Neural cell (in vitro differentiated cells): ENCODE measurements around the gene PRPH. TPM values are rescaled to one million over a fixed set of nuclear protein-coding genes. Genes with fewer than 3 reads are reported as not detected.

Experiments
- H2AFZ ChIP-seq: fragments of 200-600, 300-800 bp; sonication (generic), shearing (Covaris generic); 2 replicates; pipeline ENCODE4 v1.6.0; 2014; ENCODE audit warnings: low read depth, mild to moderate bottlenecking, antibody characterized with exemption, low read length, moderate library complexity
- H3F3A ChIP-seq: fragments of 200-600 bp; shearing (Covaris generic); 2 replicates; pipeline ENCODE4 v1.6.1; 2016; ENCODE audit warnings: mild to moderate bottlenecking, moderate library complexity, mixed read lengths, antibody characterized with exemption, low read length; ENCODE audit not compliant: insufficient read depth, poor library complexity, severe bottlenecking
- H3K27ac ChIP-seq: fragments of 200-600, 300-800 bp; sonication (generic), shearing (Covaris generic); 2 replicates; pipeline ENCODE4 v1.5.1; 2014; ENCODE audit warnings: mild to moderate bottlenecking, low read length, moderate library complexity
- H3K27me3 ChIP-seq: fragments of 300-800, 200-600 bp; sonication (generic), shearing (Covaris generic); 2 replicates; pipeline ENCODE4 v1.6.0; 2014; ENCODE audit warnings: mild to moderate bottlenecking, low read depth, low read length, moderate library complexity; ENCODE audit not compliant: insufficient read depth
- H3K36me3 ChIP-seq: fragments of 300-800, 200-600 bp; sonication (generic), shearing (Covaris generic); 2 replicates; pipeline ENCODE4 v1.5.1; 2014; ENCODE audit warnings: mild to moderate bottlenecking, antibody characterized with exemption, low read length, moderate library complexity; ENCODE audit not compliant: insufficient read depth
- H3K4me2 ChIP-seq: fragments of 300-800, 200-600 bp; sonication (generic), shearing (Covaris generic); 2 replicates; pipeline ENCODE4 v1.6.0; 2014; ENCODE audit warnings: mild to moderate bottlenecking, low read length
- H3K4me3 ChIP-seq: fragments of 300-800, 200-600 bp; sonication (generic), shearing (Covaris generic); 2 replicates; pipeline ENCODE4 v1.5.1; 2014; ENCODE audit warnings: mild to moderate bottlenecking, low read length, moderate library complexity
- H3K79me2 ChIP-seq: fragments of 200-600 bp; shearing (Covaris generic); replicated peaks from 2 replicates; pipeline ENCODE4 v1.6.0; 2014; ENCODE audit warnings: mild to moderate bottlenecking, low read length, moderate library complexity; ENCODE audit not compliant: insufficient read depth
- H3K9ac ChIP-seq: fragments of 300-800, 200-600 bp; sonication (generic), shearing (Covaris generic); 2 replicates; pipeline ENCODE4 v1.6.1; 2016; ENCODE audit warnings: mild to moderate bottlenecking, low read length, mixed read lengths
- H3K9me2 ChIP-seq: fragments of 200-600 bp; shearing (Covaris generic); 2 replicates; pipeline ENCODE4 v1.6.1; 2016; ENCODE audit warnings: mild to moderate bottlenecking, low read length, mixed read lengths; ENCODE audit not compliant: insufficient read depth
- H3K9me3 ChIP-seq: fragments of 200-600, 300-800 bp; sonication (generic), shearing (Covaris generic); 2 replicates; pipeline ENCODE4 v1.6.1; 2016; ENCODE audit warnings: mild to moderate bottlenecking, mixed run types, low read length, moderate library complexity, mixed read lengths
- H4K20me1 ChIP-seq: fragments of 200-600 bp; shearing (Covaris generic); 2 replicates; pipeline ENCODE4 v1.6.1; 2016; ENCODE audit warnings: mild to moderate bottlenecking, mixed run types; ENCODE audit not compliant: insufficient read depth
- EP300 ChIP-seq: fragments of 450-650 bp; conservative IDR thresholded peaks from 2 replicates; pipeline ENCODE4 v1.6.1; 2014; ENCODE audit warnings: antibody characterized with exemption, mild to moderate bottlenecking, moderate library complexity; ENCODE audit not compliant: poor library complexity, severe bottlenecking
- EZH2 ChIP-seq: fragments of 200-600, 300-800 bp; shearing (Covaris generic), sonication (generic); IDR thresholded peaks from 2 replicates; pipeline ENCODE4 v1.6.1; 2014; ENCODE audit warnings: antibody characterized with exemption, low read length, borderline replicate concordance, mild to moderate bottlenecking; ENCODE audit not compliant: insufficient read depth, poor library complexity, severe bottlenecking
- MXI1 ChIP-seq: fragments of 450-650 bp; conservative IDR thresholded peaks from 2 replicates; pipeline ENCODE4 v1.6.1; 2014; ENCODE audit warnings: antibody characterized with exemption, mild to moderate bottlenecking; ENCODE audit not compliant: poor library complexity, severe bottlenecking
- POLR2AphosphoS5 ChIP-seq: IDR thresholded peaks from 2 replicates; pipeline ENCODE4 v1.6.1; 2012
- RAD21 ChIP-seq: fragments of 450-650 bp; conservative IDR thresholded peaks from 2 replicates; pipeline ENCODE4 v1.6.1; 2014; ENCODE audit warnings: antibody characterized with exemption, mild to moderate bottlenecking, moderate library complexity
- SMC3 ChIP-seq: fragments of 450-650 bp; conservative IDR thresholded peaks from 2 replicates; pipeline ENCODE4 v1.6.1; 2014; ENCODE audit warnings: antibody characterized with exemption, mild to moderate bottlenecking, moderate library complexity; ENCODE audit not compliant: poor library complexity
- TAF1 ChIP-seq: IDR thresholded peaks from 2 replicates; pipeline ENCODE4 v1.6.1; 2012; ENCODE audit warnings: low read depth
- polyA plus RNA-seq: library from polyadenylated mRNA; depleted of rRNA; stranded (reverse); fragments of >200 nt; gene quantifications from 2 replicates; pipeline ENCODE4 v1.2.3, GENCODE V29; 2014
- TF ChIP-seq, protein P1 (sequence below): fragments of 450-650 bp; IDR thresholded peaks from 2 replicates; pipeline ENCODE4 v1.5.1; 2014; ENCODE audit warnings: antibody characterized with exemption, mild to moderate bottlenecking, moderate library complexity; ENCODE audit not compliant: poor library complexity, severe bottlenecking
- TF ChIP-seq, protein P2 (sequence below): IDR thresholded peaks from 2 replicates; pipeline ENCODE4 v1.6.1; 2012; ENCODE audit warnings: borderline replicate concordance

Gene PRPH
- polyA plus RNA-seq, 1 donor from 2014 or later, result not detected

DNA sequence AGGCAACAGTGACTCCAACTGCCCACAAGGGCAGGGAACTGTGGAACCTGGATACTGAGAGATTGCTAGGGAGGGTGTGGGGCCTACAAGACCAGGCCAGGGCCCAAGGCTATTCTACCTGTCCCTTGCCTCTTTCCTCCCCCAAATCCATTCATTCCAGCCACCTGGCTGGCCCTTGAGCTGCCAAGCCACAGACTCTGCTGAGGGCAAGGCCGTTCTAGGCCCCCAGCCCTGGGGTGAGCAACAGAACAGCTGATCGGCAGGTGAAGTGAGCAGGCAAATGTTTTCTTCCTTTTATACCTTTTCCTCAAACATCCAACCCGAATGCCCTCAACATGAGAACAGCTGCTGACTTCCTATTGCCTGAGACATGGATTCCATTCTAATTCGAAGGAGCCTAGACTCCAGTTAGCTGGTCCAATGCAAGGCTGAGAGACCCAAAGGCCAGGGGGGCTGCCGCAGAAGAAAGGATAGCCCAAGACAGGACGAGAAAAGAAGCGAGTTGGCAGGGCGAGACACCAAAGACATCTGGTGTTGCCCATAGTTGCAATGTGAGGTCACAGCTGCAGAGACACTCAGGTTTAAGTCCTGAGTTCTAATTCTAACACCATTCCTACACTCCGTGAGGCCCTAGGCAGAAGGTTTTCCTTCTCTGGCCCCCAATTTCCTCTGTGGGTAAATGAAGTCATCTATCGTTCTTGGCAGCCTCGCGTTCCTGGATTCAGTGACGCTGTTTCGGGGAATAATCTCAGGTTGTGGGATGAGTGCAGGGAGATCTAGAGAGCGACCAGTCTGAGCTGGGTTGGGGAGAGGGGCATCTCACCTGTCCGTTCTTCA, 40.4 kb downstream of the PRPH start:
- Histone ChIP-seq H3K79me2 (no peaks in the 10 kb centered on the region), H3K27ac (no peak overlapping the region), H3K36me3 (no peaks in the 10 kb centered on the region), H4K20me1 (no peaks in the 10 kb centered on the region), H3K27me3 (peaks cover 74% of the 10 kb centered on the region), H3K4me3 (no peak overlapping the region), H3K9me3 (no peaks in the 10 kb centered on the region), H3K9ac (no peak overlapping the region), H3F3A (no peaks in the 10 kb centered on the region), H3K4me2 (no peak overlapping the region), H2AFZ (no peak overlapping the region), H3K9me2 (no peaks in the 10 kb centered on the region)
- TF ChIP-seq SMC3 (no peak), EP300 (no peak)

DNA sequence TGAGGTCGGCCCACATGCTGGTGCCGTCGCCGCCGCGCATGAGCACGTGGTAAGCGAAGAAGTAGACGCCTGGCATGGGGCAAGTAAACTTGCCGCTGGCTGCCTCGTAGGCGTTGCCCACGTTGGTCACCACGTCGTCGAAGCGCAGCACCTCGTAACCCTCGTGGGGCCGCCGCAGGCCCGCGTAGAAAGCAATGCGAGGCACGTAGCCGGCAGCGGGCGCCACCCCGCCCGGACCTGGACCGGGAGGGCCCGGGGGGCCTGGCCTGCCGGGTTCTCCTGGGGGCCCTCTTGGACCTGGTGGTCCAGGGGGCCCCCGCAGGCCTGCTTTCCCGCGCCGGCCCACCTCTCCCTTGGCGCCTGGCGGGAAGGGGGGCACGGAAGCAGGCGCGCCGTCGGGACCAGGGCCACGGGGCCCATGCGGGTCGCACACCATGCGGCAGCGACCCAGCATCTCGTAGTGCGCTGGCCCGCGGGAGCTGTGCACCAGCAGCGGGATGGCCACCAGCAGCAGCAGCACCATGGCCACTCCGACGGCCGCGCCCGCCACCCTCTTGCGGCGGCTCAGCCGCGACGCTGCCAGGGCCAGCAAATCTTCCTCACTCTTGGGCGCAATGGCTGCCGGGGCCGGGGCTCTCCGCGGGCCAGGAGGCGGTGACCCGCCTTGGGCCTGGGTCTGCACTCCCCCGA, 41.2 kb downstream of the PRPH start:
- H2AFZ ChIP-seq, result no peak overlapping the region
- TF ChIP-seq EP300 (no peak), TAF1 (no peak), EZH2 (no peak), MXI1 (no peak), POLR2AphosphoS5 (no peak), SMC3 (no peak), RAD21 (no peak)
- TF ChIP-seq, protein P1, sequence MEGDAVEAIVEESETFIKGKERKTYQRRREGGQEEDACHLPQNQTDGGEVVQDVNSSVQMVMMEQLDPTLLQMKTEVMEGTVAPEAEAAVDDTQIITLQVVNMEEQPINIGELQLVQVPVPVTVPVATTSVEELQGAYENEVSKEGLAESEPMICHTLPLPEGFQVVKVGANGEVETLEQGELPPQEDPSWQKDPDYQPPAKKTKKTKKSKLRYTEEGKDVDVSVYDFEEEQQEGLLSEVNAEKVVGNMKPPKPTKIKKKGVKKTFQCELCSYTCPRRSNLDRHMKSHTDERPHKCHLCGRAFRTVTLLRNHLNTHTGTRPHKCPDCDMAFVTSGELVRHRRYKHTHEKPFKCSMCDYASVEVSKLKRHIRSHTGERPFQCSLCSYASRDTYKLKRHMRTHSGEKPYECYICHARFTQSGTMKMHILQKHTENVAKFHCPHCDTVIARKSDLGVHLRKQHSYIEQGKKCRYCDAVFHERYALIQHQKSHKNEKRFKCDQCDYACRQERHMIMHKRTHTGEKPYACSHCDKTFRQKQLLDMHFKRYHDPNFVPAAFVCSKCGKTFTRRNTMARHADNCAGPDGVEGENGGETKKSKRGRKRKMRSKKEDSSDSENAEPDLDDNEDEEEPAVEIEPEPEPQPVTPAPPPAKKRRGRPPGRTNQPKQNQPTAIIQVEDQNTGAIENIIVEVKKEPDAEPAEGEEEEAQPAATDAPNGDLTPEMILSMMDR, result no peak
- TF ChIP-seq, protein P2, sequence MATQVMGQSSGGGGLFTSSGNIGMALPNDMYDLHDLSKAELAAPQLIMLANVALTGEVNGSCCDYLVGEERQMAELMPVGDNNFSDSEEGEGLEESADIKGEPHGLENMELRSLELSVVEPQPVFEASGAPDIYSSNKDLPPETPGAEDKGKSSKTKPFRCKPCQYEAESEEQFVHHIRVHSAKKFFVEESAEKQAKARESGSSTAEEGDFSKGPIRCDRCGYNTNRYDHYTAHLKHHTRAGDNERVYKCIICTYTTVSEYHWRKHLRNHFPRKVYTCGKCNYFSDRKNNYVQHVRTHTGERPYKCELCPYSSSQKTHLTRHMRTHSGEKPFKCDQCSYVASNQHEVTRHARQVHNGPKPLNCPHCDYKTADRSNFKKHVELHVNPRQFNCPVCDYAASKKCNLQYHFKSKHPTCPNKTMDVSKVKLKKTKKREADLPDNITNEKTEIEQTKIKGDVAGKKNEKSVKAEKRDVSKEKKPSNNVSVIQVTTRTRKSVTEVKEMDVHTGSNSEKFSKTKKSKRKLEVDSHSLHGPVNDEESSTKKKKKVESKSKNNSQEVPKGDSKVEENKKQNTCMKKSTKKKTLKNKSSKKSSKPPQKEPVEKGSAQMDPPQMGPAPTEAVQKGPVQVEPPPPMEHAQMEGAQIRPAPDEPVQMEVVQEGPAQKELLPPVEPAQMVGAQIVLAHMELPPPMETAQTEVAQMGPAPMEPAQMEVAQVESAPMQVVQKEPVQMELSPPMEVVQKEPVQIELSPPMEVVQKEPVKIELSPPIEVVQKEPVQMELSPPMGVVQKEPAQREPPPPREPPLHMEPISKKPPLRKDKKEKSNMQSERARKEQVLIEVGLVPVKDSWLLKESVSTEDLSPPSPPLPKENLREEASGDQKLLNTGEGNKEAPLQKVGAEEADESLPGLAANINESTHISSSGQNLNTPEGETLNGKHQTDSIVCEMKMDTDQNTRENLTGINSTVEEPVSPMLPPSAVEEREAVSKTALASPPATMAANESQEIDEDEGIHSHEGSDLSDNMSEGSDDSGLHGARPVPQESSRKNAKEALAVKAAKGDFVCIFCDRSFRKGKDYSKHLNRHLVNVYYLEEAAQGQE, result no peak
- H3K9me2 ChIP-seq, result no peaks in the 10 kb centered on the region
- no peaks in the 10 kb centered on the region for H3K79me2 ChIP-seq
- no peaks in the 10 kb centered on the region for H4K20me1 ChIP-seq
- H3K27me3 ChIP-seq, result peaks cover 82% of the 10 kb centered on the region
- no peaks in the 10 kb centered on the region for H3K9me3 ChIP-seq
- H3K36me3 ChIP-seq, result no peaks in the 10 kb centered on the region
- peak overlapping the region; percentile 58 for H3K9ac ChIP-seq
- H3F3A ChIP-seq, result no peaks in the 10 kb centered on the region
- no peak overlapping the region for H3K4me2 ChIP-seq
- peak overlapping the region; percentile 69 for H3K4me3 ChIP-seq
- no peak overlapping the region for H3K27ac ChIP-seq
